GM18508 (cell line): ENCODE results near the gene DUS2.
"Not testable (repeated sequence)": the region's sequence is repeated elsewhere in the genome, so short reads cannot be mapped to it uniquely, and the experiment has no call there.

Experiments used
- ATAC-seq: cut with Tn5 transposase; IDR thresholded peaks from one replicate; pipeline ENCODE4 v1.9.1; 2021; ENCODE audit warnings: moderate number of reproducible peaks; ENCODE audit not compliant: insufficient read depth, unreplicated experiment

The DUS2 gene

GRCh38 chr16:68088130-68088972 lies 65.3 kb downstream of the DUS2 start:
- ATAC-seq, result no peak

DNA sequence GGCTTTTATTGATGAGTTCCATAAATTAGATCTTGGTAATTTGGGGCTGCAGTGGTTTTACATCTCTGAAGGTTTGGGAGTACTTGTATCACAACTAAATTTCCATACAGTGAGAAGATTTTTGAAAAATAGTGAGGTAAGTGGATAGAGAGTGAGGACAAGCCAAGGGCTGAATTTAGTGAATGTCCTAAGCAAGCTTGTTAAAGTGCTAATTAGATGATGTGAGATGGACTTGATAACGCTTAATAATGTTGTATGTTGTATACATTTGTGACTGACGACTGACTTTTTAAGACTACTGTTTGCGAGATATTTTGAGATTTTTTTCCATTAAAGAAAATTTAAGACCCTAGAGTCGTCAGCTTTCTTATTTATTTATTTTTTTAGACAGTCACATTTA lies 66.0 kb downstream of the DUS2 start:
- ATAC-seq, result no peak

DNA sequence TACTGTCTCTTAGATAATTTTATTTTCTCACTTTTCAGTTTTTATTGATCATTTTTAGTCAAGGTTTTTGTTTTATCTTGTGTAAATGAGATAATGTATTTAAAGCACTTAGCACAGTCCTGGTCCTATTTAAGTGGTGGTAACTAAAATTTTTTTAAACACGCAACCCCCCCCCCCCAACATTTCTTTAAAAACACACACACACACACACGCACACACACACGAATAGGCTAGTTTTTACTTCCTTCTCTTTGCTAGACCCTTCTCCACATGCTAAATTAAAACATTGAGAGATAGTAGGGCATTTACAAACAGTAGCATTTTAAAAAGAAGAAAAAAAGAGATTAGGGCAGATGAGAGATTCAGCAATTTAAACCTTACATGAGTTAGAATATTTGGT lies 67.0 kb downstream of the DUS2 start:
- no peak for ATAC-seq

DNA sequence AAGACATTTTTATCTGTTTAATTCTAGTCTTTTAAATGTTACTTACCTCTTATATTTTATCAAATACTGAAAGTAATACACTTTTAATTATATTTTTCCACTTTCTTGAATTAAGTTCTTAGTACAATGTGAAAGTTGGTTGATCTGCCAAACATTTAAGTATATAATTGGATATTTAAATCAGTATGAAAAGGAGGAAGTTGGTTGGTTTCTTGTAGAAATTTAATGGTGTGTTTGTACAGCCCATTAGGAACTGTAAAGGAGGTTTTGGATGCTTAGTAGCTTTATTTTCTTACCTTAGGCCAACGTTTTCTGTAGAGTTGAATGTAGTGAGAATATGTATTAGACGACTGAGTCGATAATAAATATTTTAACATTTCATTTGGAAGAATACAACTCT lies 67.4 kb downstream of the DUS2 start:
- ATAC-seq, result no peak

GRCh38 chr16:68091380-68092261 lies 68.5 kb downstream of the DUS2 start:
- ATAC-seq, result no peak

GRCh38 chr16:68092275-68092674 lies 69.2 kb downstream of the DUS2 start:
- ATAC-seq, result not testable (repeated sequence)

DNA sequence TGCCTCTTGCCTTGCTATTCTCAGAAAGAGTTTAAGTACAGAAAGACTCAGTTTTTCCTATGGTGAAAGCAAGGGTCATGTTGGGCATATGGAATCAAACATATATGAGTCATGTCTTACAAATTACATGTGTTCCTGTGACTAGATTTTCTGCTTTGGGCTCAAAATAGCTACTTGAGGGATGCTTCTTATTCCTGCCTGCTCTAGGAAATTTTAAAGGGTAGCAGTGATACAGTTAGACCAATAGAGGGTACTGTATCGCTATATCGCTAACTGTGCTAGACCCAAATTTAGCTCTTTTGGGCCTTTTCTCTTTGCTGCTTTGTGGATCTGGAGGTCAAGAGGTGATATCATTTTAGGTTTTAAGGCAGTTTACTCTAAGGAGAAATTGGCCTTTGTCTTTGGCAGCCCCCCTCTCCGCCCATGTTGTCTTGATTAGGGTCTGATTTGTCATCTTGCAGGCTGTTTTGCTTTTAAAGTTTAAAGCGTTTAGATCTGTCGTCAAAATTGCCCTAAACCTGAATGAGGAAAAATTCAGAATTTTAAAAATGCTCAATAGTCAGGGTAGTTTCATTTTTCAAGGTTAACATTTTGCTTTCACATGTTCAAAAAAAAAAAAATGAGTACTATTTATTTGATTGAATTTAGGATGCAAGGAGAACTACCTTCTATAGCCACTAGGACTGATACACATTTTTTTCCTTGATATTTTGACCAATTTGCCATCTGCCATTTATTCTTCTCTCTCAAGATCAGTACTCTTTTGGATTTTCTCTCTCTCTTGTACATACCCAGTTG lies 70.9 kb downstream of the DUS2 start:
- no peak for ATAC-seq

- no peak for ATAC-seq
Observed at GRCh38 chr16:68094614-68094934, 71.5 kb downstream of the DUS2 start.

DNA sequence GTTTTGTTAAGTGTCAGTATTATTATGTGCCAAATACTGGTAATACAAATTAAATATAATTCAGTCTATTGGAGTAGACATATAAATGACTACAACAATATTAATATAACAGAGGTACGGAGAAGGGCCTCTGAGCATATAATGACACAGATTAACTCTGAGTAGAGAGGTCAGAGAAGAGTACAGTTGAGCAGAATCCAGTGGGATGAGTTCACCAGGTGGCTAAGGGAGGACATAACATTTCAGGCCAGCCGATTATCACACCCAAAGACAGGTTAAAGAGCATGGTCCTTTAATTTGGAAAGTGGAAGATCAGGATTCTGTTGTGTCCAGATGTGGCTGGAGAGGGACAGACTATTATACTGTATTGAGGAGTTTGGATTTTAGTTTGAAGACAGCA lies 73.4 kb downstream of the DUS2 start:
- ATAC-seq, result no peak

GRCh38 chr16:68097088-68097487 lies 74.0 kb downstream of the DUS2 start:
- ATAC-seq, result no peak

DNA sequence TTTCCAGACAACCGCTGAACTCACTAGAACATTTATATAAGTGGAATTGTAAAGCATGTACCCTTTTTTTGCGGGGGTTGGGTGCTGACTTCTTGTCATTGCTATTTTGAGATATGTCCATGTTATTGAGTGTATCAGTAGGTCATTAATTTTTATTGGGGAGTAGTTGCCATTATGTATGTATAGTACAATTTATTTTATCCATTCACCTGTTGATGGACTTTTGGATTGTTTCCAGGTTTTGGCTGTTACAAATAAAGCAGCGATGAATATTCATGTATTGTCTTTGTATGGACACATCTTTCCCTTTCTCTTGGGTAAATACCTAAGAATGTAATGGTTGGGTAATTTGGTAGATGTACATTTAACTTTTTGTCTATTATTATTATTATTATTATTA lies 74.8 kb downstream of the DUS2 start:
- no peak for ATAC-seq

DNA sequence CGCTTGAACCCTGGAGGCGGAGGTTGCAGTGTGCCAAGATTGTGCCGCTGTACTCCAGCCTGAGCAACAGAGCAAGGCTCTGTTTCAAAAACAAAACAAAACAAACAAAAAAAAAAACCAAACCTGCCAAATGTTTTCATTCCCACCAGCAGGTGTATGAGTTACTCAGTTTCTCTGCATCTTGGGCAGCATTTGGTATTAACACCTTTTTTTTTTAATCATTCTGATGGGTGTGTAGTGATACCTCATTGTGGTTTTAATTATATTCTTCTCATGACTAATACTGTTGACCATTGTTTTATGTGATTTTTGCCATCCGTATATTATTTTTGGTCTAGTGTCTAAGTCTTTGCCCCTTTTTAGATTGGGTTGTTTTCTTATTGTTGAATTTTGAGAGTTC lies 77.4 kb downstream of the DUS2 start:
- no peak for ATAC-seq

- no peak for ATAC-seq
Observed at GRCh38 chr16:68105611-68106010, 82.5 kb downstream of the DUS2 start.

DNA sequence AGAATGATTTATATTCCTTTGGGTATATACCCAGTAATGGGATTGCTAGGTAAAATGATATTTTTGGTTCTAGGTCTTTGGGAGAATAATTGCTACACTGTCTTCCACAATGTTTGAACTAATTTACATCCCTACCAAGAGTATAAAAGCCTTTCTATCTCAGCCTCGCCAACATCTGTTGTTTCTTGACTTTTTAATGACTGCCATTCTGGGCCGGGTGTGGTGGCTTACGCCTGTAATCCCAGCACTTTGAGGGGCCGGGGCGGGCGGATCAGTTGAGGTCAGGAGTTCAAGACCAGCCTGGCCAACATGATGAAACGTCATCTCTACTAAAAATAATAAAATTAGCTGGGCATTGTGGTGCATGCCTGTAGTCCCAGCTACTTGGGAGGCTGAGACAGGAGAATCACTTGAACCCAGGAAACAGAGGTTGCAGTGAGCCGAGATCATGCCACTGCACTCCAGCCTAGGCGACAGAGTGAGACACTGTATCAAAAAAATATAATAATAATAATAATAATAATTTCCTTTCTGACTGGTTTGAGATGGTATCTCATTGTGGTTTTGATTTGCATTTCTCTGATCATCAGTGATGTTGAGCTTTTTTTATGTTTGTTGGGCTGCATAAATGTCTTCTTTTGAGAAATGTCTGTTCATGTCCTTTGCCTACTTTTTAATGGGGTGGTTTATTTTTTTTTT lies 84.3 kb downstream of the DUS2 start:
- ATAC-seq, result not testable (repeated sequence)

DNA sequence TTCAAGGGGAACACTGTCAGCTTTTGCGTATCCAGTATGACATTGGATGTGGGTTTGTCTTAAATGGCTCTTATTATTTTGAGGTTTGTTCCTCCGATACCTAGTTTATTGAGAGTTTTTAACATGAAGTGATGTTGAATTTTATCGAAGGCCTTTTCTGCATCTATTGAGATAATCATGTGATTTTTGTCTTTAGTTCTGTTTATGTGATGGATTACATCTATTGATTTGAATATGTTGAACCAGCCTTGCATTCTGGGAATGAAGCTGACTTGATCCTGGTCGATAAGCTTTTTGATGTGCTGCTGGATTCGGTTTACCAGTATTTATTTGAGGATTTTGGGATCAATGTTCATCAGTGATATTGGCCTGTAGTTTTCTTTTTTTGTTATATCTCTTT lies 86.1 kb downstream of the DUS2 start:
- ATAC-seq, result not testable (repeated sequence)

DNA sequence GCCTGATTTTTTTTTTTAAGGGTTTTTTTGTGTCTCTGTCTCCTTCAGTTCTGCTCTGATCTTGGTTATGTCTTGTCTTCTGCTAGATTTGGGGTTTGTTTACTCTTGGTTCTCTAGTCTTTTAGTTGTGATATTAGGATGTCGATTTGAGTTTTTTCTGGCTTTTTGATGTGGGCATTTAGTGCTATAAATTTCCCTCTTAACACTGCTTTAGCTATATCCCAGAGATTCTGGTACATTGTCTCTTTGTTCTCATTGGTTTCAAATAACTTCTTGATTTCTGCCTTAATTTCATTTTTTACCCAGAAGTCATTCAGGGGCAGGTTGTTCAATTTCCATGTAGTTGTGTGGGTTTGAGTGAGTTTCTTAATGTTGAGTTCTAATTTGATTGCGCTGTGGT lies 87.5 kb downstream of the DUS2 start:
- not testable (repeated sequence) for ATAC-seq

GRCh38 chr16:68111379-68111778 lies 88.3 kb downstream of the DUS2 start:
- ATAC-seq, result no peak

GRCh38 chr16:68113059-68113761 lies 90.1 kb downstream of the DUS2 start:
- no peak for ATAC-seq

GRCh38 chr16:68113765-68114240 lies 90.7 kb downstream of the DUS2 start:
- ATAC-seq, result no peak
